Trophoblast cell (in vitro differentiated cells and primary cell): ENCODE measurements around the gene PFAS. TPM values are rescaled to one million over a fixed set of nuclear protein-coding genes. Genes with fewer than 3 reads are reported as not detected.
A peak's percentile ranks its signal among the peaks of the same experiment; 100 is the strongest.

Experiments used
- DNase-seq, 2 donors: peaks; one replicate each; pipeline ENCODE4 v3.0.0-alpha.2; 2016
- H2AFZ ChIP-seq: 2 replicates; pipeline ENCODE4 v1.6.1; 2013; ENCODE audit warnings: low read length, moderate library complexity, mild to moderate bottlenecking; ENCODE audit not compliant: insufficient read depth, poor library complexity
- H2AK5ac ChIP-seq: 2 replicates; pipeline ENCODE4 v1.6.1; 2013; ENCODE audit warnings: mild to moderate bottlenecking, low read length
- H2BK120ac ChIP-seq: 2 replicates; pipeline ENCODE4 v1.6.1; 2013; ENCODE audit warnings: low read length, mild to moderate bottlenecking, moderate library complexity; ENCODE audit not compliant: insufficient read depth, poor library complexity
- H2BK12ac ChIP-seq: 2 replicates; pipeline ENCODE4 v1.6.1; 2013; ENCODE audit warnings: mild to moderate bottlenecking, low read length, moderate library complexity
- H2BK5ac ChIP-seq: 2 replicates; pipeline ENCODE4 v1.6.1; 2013; ENCODE audit warnings: low read length, low read depth, moderate library complexity, mild to moderate bottlenecking; ENCODE audit not compliant: poor library complexity
- H3K14ac ChIP-seq: 2 replicates; pipeline ENCODE4 v1.6.1; 2013; ENCODE audit warnings: mild to moderate bottlenecking, low read length
- H3K18ac ChIP-seq: 2 replicates; pipeline ENCODE4 v1.6.1; 2013; ENCODE audit warnings: mild to moderate bottlenecking, low read length
- H3K23ac ChIP-seq: 2 replicates; pipeline ENCODE4 v1.6.1; 2013; ENCODE audit warnings: low read length
- H3K27ac ChIP-seq: 2 replicates; pipeline ENCODE4 v1.5.1; 2013; ENCODE audit warnings: low read depth, mild to moderate bottlenecking, inconsistent platforms, low read length, moderate library complexity
- H3K27me3 ChIP-seq: 2 replicates; pipeline ENCODE4 v1.6.1; 2013; ENCODE audit warnings: inconsistent platforms, mild to moderate bottlenecking, low read length, moderate library complexity; ENCODE audit not compliant: insufficient read depth
- H3K36me3 ChIP-seq, 2 experiments: 1 replicate in 1 of 2; 2 replicates in 1 of 2; pipeline ENCODE4 v1.6.1; 2013; ENCODE audit warnings: low read length in 2 of 2, mild to moderate bottlenecking in 2 of 2, moderate library complexity in 1 of 2; ENCODE audit not compliant: insufficient read depth in 2 of 2, control insufficient read depth in 1 of 2
- H3K4ac ChIP-seq: 2 replicates; pipeline ENCODE4 v1.6.1; 2013; ENCODE audit warnings: low read depth, mild to moderate bottlenecking, low read length, moderate library complexity
- H3K4me1 ChIP-seq, 2 experiments: 1 replicate in 1 of 2; 2 replicates in 1 of 2; pipeline ENCODE4 v1.6.1; 2013; ENCODE audit warnings: low read length in 2 of 2, mild to moderate bottlenecking in 2 of 2, moderate library complexity in 1 of 2; ENCODE audit not compliant: insufficient read depth in 2 of 2, control insufficient read depth in 1 of 2
- H3K4me2 ChIP-seq: 2 replicates; pipeline ENCODE4 v1.6.1; 2013; ENCODE audit warnings: inconsistent platforms, mild to moderate bottlenecking, low read length, moderate library complexity
- H3K4me3 ChIP-seq: 2 replicates; pipeline ENCODE4 v1.5.1; 2013; ENCODE audit warnings: mild to moderate bottlenecking, low read depth, low read length, inconsistent platforms
- H3K79me1 ChIP-seq: one replicate; pipeline ENCODE4 v1.6.1; 2013; ENCODE audit warnings: low read length
- H3K79me2 ChIP-seq: 2 replicates; pipeline ENCODE4 v1.6.1; 2013; ENCODE audit warnings: low read length, mild to moderate bottlenecking; ENCODE audit not compliant: control insufficient read depth, insufficient read depth, poor library complexity
- H3K9ac ChIP-seq: 2 replicates; pipeline ENCODE4 v1.6.1; 2013; ENCODE audit warnings: mild to moderate bottlenecking, low read length
- H3K9me3 ChIP-seq: 2 replicates; pipeline ENCODE4 v1.6.1; 2013; ENCODE audit warnings: low read depth, mild to moderate bottlenecking, control low read depth, inconsistent platforms, low read length; ENCODE audit not compliant: insufficient read depth
- H4K12ac ChIP-seq: 2 replicates; pipeline ENCODE4 v1.6.1; 2013; ENCODE audit warnings: low read depth, mild to moderate bottlenecking, low read length, moderate library complexity
- H4K8ac ChIP-seq: 2 replicates; pipeline ENCODE4 v1.6.1; 2013; ENCODE audit warnings: low read depth, mild to moderate bottlenecking, low read length, moderate library complexity
- H4K91ac ChIP-seq: one replicate; pipeline ENCODE4 v1.6.1; 2013; ENCODE audit warnings: low read depth, mild to moderate bottlenecking, low read length, moderate library complexity
- WGBS: extraction: QIAGEN DNeasy Blood & Tissue Kit; methylation state at CpG from one replicate; pipeline ENCODE4 v1.1.7; 2013; ENCODE audit warnings: missing lambda C conversion rate; ENCODE audit not compliant: insufficient read length, insufficient coverage; ENCODE audit errors: extremely low coverage; 5-methylcytosine and 5-hydroxymethylcytosine counted together
- polyA plus RNA-seq: library from polyadenylated mRNA; stranded (reverse); fragments of 200-250 nt; gene quantifications from 2 replicates; pipeline ENCODE4 v1.2.3, GENCODE V29; 2013

PFAS gene
- polyA plus RNA-seq: 13.3 and 14.4 TPM in 2 replicates

- H2BK5ac ChIP-seq: peak within 1 kb of the TSS; percentile 13
- H3K36me3 ChIP-seq: peaks cover 0 to 2% of the 10 kb centered on the region in 2 experiments
- H3K14ac ChIP-seq: peak within 1 kb of the TSS; percentile 56
- peak within 1 kb of the TSS; percentile 82 for H2AFZ ChIP-seq
- peaks cover 12% of the 10 kb centered on the region for H3K79me1 ChIP-seq
- H4K12ac ChIP-seq: peak within 1 kb of the TSS; percentile 68
- peak within 1 kb of the TSS; percentile 8 for H2BK120ac ChIP-seq
- H3K4me1 ChIP-seq: peaks cover 0 to 2% of the 10 kb centered on the region in 2 experiments
- no CpG with 5 or more reads among the region's 58 CpGs for WGBS
- H3K4me3 ChIP-seq: peak within 1 kb of the TSS; percentile 87
- no peak within 1 kb of the TSS for H3K23ac ChIP-seq
- H3K79me2 ChIP-seq: peaks cover 2% of the 10 kb centered on the region
- no peak within 1 kb of the TSS for H2BK12ac ChIP-seq
- H3K27ac ChIP-seq: peak within 1 kb of the TSS; percentile 68
- no peaks in the 10 kb centered on the region for H3K9me3 ChIP-seq
- H3K18ac ChIP-seq: peak within 1 kb of the TSS; percentile 59
- peak within 1 kb of the TSS; percentile 76 for H3K9ac ChIP-seq
- peak within 1 kb of the TSS; percentile 77 for H3K4ac ChIP-seq
- no peaks in the 10 kb centered on the region for H3K27me3 ChIP-seq
- H4K8ac ChIP-seq: peak within 1 kb of the TSS; percentile 99
- H2AK5ac ChIP-seq: peak within 1 kb of the TSS; percentile 24
- H3K4me2 ChIP-seq: peak within 1 kb of the TSS; percentile 94
- peak within 1 kb of the TSS; percentile 74 for H4K91ac ChIP-seq
- DNase-seq: peak; percentile 98 to 99
Observed at GRCh38 chr17:8248751-8249607, at the start of gene PFAS. Gene PFAS, plus strand, starts transcription at chr17:8249289. Its CDS starts 4,649 bp downstream, at chr17:8253938.

- Histone ChIP-seq H4K91ac (no peak overlapping the region), H3K18ac (no peak overlapping the region), H3K27ac (no peak overlapping the region), H2BK120ac (no peak overlapping the region), H3K9ac (no peak overlapping the region), H2BK5ac (no peak overlapping the region), H3K79me2 (peaks cover under 1% of the 10 kb centered on the region), H3K14ac (no peak overlapping the region), H3K27me3 (no peaks in the 10 kb centered on the region), H3K4ac (no peak overlapping the region), H3K4me1 (peaks cover 0 to 4% of the 10 kb centered on the region in 2 experiments), H3K79me1 (peaks cover under 1% of the 10 kb centered on the region), H3K36me3 (peaks cover 35 to 37% of the 10 kb centered on the region in 2 experiments), H3K4me2 (no peak overlapping the region), H2AK5ac (no peak overlapping the region), H3K4me3 (peak overlapping the region; percentile 34), H3K23ac (no peak overlapping the region), H3K9me3 (peaks cover 3% of the 10 kb centered on the region), H4K12ac (no peak overlapping the region), H2AFZ (no peak overlapping the region), H2BK12ac (no peak overlapping the region), H4K8ac (no peak overlapping the region)
- DNase-seq: no peak
- no CpG with 5 or more reads among the region's 19 CpGs for WGBS
Observed at GRCh38 chr17:8204761-8205555, 44.1 kb upstream of the PFAS start.

GRCh38 chr17:8206536-8206935 is 42.6 kb upstream of the PFAS start:
- peaks cover 4% of the 10 kb centered on the region for H3K79me2 ChIP-seq
- no peak overlapping the region for H2BK5ac ChIP-seq
- no peak overlapping the region for H2AK5ac ChIP-seq
- no peak overlapping the region for H3K9ac ChIP-seq
- peaks cover 0 to 4% of the 10 kb centered on the region in 2 experiments for H3K4me1 ChIP-seq
- no peak overlapping the region for H4K8ac ChIP-seq
- H3K27me3 ChIP-seq: no peaks in the 10 kb centered on the region
- peaks cover 35 to 37% of the 10 kb centered on the region in 2 experiments for H3K36me3 ChIP-seq
- H3K4me2 ChIP-seq: no peak overlapping the region
- H3K4me3 ChIP-seq: no peak overlapping the region
- no peak overlapping the region for H2AFZ ChIP-seq
- peaks cover 6% of the 10 kb centered on the region for H3K79me1 ChIP-seq
- no peak overlapping the region for H4K12ac ChIP-seq
- no CpG with 5 or more reads among the region's 12 CpGs for WGBS
- H3K14ac ChIP-seq: no peak overlapping the region
- H3K4ac ChIP-seq: no peak overlapping the region
- DNase-seq: no peak
- no peak overlapping the region for H2BK12ac ChIP-seq
- no peak overlapping the region for H3K27ac ChIP-seq
- H3K9me3 ChIP-seq: peaks cover 3% of the 10 kb centered on the region
- no peak overlapping the region for H4K91ac ChIP-seq
- no peak overlapping the region for H3K23ac ChIP-seq
- no peak overlapping the region for H2BK120ac ChIP-seq
- H3K18ac ChIP-seq: no peak overlapping the region
